Kidney tubule cell (primary cell): Measurements from ENCODE around the gene NAV3.
"Not testable (repeated sequence)": the region's sequence is repeated elsewhere in the genome, so short reads cannot be mapped to it uniquely, and the experiment has no call there.

Experiments
- DNase-seq: peaks from one replicate; pipeline ENCODE4 v3.0.0-alpha.2; 2018; ENCODE audit warnings: low spot score

NAV3 gene

DNA sequence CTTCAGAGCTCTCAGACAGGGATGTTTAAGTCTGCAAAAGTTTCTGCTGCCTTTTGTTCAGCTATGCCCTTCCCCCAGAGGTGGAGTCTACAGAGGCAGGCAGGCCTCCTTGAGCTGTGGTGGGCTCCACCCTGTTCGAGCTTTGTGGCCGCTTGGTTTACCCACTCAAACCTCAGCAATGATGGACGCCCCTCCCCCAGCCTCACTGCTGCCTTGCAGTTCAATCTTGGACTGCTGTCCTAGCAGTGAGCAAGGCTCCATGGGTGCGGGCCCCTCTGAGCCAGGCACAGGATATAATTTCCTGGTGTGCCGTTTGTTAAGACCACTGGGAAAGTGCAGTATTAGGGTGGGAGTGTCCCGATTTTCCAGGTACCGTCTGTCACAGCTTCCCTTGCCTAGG lies 427.0 kb downstream of the NAV3 start:
- DNase-seq: not testable (repeated sequence)

DNA sequence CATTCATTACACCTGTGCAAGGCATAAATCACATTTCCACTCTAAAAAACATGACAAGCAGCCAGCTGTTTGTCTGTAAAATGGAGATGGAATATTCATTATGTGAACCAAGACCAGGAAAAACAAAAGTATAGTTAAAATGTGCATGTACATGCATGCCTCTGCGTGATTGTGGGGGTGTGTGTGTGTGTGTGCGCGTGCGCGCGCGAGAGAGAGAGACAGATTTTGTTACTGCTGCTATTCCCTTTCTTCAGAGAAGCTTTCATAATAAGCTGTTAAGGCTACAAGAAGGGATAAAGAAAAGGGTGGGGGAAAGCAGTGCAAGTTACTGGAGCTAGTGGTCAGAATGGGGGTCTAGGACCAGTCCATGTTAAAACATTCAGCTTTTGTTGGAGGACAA lies 430.3 kb downstream of the NAV3 start:
- no peak for DNase-seq

DNA sequence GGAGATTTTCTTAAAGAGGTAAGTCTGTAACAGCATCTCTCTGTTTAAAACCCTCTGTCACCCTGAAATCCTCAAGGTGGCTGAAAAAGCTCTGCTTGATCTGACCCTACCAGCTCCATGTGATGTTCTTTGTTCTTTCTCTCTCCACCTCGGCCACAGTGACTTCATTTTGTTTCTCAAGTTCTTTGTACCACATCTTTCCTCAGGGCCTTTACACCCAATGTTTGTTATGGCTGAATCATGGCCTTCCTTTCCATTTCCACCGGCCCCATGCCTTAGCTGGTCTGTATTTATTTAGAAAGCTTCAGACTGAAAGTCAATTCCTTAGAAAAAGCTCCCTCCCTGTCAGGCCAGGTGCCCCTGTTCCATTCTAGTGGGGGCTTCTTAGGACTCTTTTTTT lies 431.2 kb downstream of the NAV3 start:
- no peak for DNase-seq
